Calu3 (cell line): ENCODE measurements around the gene P2RX3. TPM values are rescaled to one million over a fixed set of nuclear protein-coding genes. Genes with fewer than 3 reads are reported as not detected.

Experiments used
- BruUV-seq: library from RNA; stranded (reverse); fragments of 400-500 nt; replicated peaks from 2 replicates; lab custom pipeline; 2021; lab: Mats Ljungman, UMichigan
- CTCF ChIA-PET: fragments of 300-600 bp; sonication (Branson Sonifier 250); formaldehyde crosslinking; loops from one replicate; lab custom pipeline; 2022; ENCODE audit warnings: antibody characterized with exemption; lab: Charles Lee
- DNase-seq: peaks from one replicate; pipeline ENCODE4 v3.0.0; 2022
- H3K27ac Mint-ChIP-seq: one replicate; pipeline ENCODE4 v1.8.0; 2022; ENCODE audit warnings: mixed read lengths; ENCODE audit not compliant: unreplicated experiment
- H3K27me3 Mint-ChIP-seq: one replicate; pipeline ENCODE4 v1.8.0; 2022; ENCODE audit warnings: mixed read lengths; ENCODE audit not compliant: unreplicated experiment
- H3K36me3 Mint-ChIP-seq: one replicate; pipeline ENCODE4 v1.8.0; 2022; ENCODE audit warnings: mild to moderate bottlenecking, moderate library complexity, mixed read lengths; ENCODE audit not compliant: insufficient read depth, unreplicated experiment
- H3K4me1 Mint-ChIP-seq: one replicate; pipeline ENCODE4 v1.8.0; 2022; ENCODE audit warnings: mild to moderate bottlenecking, low read depth, mixed read lengths; ENCODE audit not compliant: unreplicated experiment
- H3K4me3 Mint-ChIP-seq: one replicate; pipeline ENCODE4 v1.8.0; 2022; ENCODE audit warnings: mild to moderate bottlenecking, low read depth, moderate library complexity, mixed read lengths; ENCODE audit not compliant: unreplicated experiment
- H3K9me3 Mint-ChIP-seq: one replicate; pipeline ENCODE4 v1.8.0; 2022; ENCODE audit warnings: low read depth, mixed read lengths; ENCODE audit not compliant: unreplicated experiment
- intact Hi-C: fragments of 100-400 bp; cut with micrococcal nuclease; formaldehyde crosslinking; loops from one replicate; pipeline ENCODE4 v1.10.0; 2022; ENCODE audit not compliant: unreplicated experiment
- total RNA-seq: library from RNA; stranded (reverse); gene quantifications from 2 replicates; pipeline ENCODE4 v1.2.3, GENCODE V29; 2022
- TF ChIP-seq, protein P1 (sequence below): fragments of 200-600 bp; IDR thresholded peaks from one replicate; pipeline ENCODE4 v1.8.0; 2022; ENCODE audit warnings: antibody characterized with exemption; ENCODE audit not compliant: unreplicated experiment

The P2RX3 gene
- total RNA-seq, 1 experiment from 2014 or later: not detected

DNA sequence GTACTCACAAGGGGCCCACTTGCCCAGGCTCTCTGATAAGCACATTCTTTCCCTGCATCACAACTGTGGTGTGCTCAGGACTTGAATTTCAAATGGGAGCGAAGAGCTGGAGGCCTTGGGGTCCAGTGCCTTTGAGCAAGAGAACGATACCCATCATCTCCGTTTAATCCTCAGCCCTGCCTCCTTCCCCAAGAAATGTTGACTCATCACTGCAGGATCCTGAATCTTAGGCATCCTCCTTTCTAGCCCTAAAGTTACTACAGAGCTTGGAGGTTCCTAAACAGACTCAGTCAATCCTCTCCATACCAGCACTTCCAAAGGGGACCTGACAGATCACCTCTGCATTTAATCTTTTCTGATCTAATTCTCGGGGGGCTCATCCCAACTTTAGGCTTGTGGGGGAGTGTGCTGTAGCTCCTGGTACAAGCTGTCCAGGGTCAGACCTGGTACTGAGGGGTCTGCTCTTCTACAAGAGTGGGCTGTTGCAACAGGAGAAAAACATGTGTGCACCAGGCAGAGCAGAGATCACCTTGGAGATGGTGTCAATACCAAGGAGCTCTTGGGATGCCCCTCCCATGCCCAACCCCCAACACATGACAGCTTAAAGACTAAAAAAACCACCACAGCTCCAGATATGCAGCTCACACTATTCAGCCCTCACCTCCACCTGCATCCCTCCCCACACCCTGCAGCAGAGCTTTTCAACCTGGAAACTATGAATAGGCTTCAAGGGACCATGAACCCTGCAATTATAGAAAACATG, 56.2 kb downstream of the P2RX3 start:
- TF ChIP-seq, protein P1, sequence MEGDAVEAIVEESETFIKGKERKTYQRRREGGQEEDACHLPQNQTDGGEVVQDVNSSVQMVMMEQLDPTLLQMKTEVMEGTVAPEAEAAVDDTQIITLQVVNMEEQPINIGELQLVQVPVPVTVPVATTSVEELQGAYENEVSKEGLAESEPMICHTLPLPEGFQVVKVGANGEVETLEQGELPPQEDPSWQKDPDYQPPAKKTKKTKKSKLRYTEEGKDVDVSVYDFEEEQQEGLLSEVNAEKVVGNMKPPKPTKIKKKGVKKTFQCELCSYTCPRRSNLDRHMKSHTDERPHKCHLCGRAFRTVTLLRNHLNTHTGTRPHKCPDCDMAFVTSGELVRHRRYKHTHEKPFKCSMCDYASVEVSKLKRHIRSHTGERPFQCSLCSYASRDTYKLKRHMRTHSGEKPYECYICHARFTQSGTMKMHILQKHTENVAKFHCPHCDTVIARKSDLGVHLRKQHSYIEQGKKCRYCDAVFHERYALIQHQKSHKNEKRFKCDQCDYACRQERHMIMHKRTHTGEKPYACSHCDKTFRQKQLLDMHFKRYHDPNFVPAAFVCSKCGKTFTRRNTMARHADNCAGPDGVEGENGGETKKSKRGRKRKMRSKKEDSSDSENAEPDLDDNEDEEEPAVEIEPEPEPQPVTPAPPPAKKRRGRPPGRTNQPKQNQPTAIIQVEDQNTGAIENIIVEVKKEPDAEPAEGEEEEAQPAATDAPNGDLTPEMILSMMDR: no peak
- intact Hi-C loops: no loop called here
- no TSS peak for BruUV-seq
- H3K27me3 Mint-ChIP-seq: peaks cover 38% of the 10 kb centered on the region
- H3K36me3 Mint-ChIP-seq: no peaks in the 10 kb centered on the region
- no peak overlapping the region for H3K4me3 Mint-ChIP-seq
- no peaks in the 10 kb centered on the region for H3K9me3 Mint-ChIP-seq
- no peaks in the 10 kb centered on the region for H3K4me1 Mint-ChIP-seq
- no peak overlapping the region for H3K27ac Mint-ChIP-seq
- CTCF ChIA-PET: interaction anchor here (0.6 kb wide), 1 partner anchor 64 kb away, joined by 4 read pairs; no protein-coding TSS in a partner anchor
- no peak for DNase-seq

DNA sequence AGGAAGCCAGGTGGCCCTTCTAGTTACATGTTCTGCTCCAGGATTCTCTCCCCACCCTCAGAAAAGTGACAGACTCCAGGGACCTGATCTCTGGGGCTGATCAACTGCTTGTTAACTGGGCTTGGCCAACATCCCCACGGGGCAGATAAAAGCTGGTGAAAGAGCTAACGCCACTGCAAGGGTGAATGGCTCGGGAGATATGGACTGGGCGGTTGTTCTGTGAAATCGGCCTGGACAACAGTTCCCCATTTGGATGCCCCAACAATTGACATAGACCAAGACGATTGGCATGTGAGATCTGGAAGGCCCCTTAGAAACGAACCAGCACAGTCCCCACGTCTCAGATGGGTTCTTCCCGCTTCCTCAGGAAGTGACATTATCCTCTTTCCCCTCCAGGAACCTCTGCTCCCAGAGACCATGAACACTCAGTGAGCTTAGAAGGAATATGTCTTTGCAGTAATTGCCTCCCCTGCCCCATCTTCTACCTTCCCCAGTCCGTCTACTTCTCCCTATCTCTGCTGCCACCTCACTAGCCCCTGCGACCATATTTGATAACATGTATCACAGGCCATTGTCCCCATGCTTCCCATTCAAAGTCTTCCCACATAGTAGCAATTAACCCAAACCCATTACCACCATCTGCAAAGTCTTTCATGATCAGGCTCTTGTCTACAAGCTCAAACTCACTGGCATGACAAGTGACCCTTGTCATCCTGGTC, 57.9 kb downstream of the P2RX3 start:
- Mint-ChIP-seq H3K4me3 (no peak overlapping the region), H3K27me3 (peaks cover 21% of the 10 kb centered on the region), H3K27ac (no peak overlapping the region), H3K4me1 (no peaks in the 10 kb centered on the region), H3K9me3 (no peaks in the 10 kb centered on the region), H3K36me3 (no peaks in the 10 kb centered on the region)
- no peak for DNase-seq
- intact Hi-C loops: no loop called here
- CTCF ChIA-PET: interaction anchor here (0.7 kb wide), 1 partner anchor 233 kb away, joined by 3 read pairs; no protein-coding TSS in a partner anchor
- TF ChIP-seq, protein P1: no peak
- no TSS peak for BruUV-seq

DNA sequence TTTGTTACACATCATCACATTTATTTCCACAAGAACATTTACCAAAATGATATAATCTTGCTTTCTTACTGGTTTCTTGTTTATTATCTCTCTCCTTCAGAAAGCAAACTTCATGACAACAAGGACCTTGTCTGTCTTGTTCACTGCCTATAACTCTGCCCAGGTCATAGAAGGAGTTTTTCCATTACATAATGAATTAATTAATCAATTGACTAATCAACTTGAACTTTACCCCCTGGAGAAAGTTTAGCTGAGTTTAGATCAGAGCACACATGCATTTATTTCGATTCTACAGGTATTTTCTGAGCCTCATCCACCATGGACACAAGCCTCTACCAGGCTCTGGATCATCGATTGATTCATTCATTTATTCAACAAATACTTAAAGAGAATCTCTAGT, 58.6 kb downstream of the P2RX3 start:
- TF ChIP-seq, protein P1: no peak
- Mint-ChIP-seq H3K27me3 (peaks cover 15% of the 10 kb centered on the region), H3K9me3 (no peaks in the 10 kb centered on the region), H3K27ac (no peak overlapping the region), H3K36me3 (no peaks in the 10 kb centered on the region), H3K4me3 (no peak overlapping the region), H3K4me1 (no peaks in the 10 kb centered on the region)
- no peak for DNase-seq
- CTCF ChIA-PET: interaction anchor here (0.7 kb wide), 1 partner anchor 232 kb away, joined by 3 read pairs; no protein-coding TSS in a partner anchor
- no TSS peak for BruUV-seq
- intact Hi-C loops: no loop called here

DNA sequence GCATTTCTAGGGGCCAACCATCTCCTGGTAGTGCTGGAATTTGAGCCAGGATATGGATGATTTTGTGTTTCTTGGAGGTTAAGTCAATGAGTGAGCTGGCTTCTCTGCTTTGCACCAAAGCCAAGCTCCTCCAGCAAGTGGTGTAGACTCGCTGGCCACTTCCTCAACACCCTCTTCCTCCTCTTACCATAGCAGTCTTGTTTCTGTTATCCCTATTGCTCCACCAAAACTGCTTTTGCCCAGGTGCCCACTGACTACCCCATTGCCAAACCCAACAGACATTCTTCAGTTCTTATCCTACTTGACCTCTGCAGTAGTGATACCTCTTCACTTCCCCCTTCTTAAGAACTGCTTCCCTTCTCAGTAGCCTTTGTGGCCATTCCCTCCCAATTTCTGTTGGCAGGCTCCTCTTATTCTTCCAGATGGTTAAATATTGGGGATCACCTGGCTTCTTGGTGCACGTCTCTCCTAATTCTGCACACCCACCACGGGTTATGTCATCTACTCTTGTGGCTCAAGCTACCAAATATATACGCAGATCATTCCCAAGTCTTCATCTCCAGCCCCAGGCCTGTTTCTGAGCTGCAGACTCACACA, 59.3 kb downstream of the P2RX3 start:
- no peak overlapping the region for H3K4me3 Mint-ChIP-seq
- H3K9me3 Mint-ChIP-seq: no peaks in the 10 kb centered on the region
- H3K4me1 Mint-ChIP-seq: no peaks in the 10 kb centered on the region
- peaks cover 7% of the 10 kb centered on the region for H3K27me3 Mint-ChIP-seq
- intact Hi-C loops: no loop called here
- H3K36me3 Mint-ChIP-seq: no peaks in the 10 kb centered on the region
- TF ChIP-seq, protein P1: no peak
- no peak overlapping the region for H3K27ac Mint-ChIP-seq
- DNase-seq: no peak
- CTCF ChIA-PET: interaction anchor here (0.6 kb wide), 1 partner anchor 49 kb away, joined by 4 read pairs; no protein-coding TSS in a partner anchor
- no TSS peak for BruUV-seq
